ENCODE measurements around the gene HAPLN2. TPM values are rescaled to one million over a fixed set of nuclear protein-coding genes. Genes with fewer than 3 reads are reported as not detected.
"Not testable (repeated sequence)": the region's sequence is repeated elsewhere in the genome, so short reads cannot be mapped to it uniquely, and the experiment has no call there.

The HAPLN2 gene
- total and polyA plus RNA-seq, 4 experiments from 2014 or later, result not detected

DNA sequence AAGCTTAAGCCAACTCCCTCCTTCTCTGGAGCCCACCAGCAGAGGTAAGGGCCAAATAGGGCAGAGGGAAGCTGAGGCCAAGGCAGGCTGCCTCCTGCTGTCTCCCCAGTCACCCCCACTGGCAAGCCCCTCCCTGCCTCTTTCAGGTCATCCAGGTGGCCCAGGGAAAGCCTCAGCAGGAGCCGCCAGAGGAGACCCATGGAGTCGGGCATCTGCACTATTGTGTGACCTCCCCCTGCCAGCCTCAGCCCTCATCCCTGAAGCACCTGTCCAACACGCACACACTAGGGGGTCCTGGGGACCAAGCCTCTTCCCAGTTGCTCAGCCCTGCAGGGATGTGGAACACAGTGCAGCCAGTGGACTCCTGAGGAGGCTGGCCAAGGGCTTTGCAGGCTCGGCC, 32.9 kb upstream of the HAPLN2 start:
- H3K9me3 Mint-ChIP-seq, result peaks cover 0 to 2% (median 0%) of the 10 kb centered on the region in 8 donors
- no peak for DNase-seq
- H3K4me3 ChIP-seq (ENCODE audit: low read length in 2 of 2), result no peak overlapping the region
- POLR2A ChIA-PET (ENCODE audit: partially characterized antibody), result interaction anchor here (0.9 to 1.7 kb wide), 3 partner anchors 19 to 129 kb away, joined by 3 to 5 read pairs (median 3); partner anchors contain the start of gene MEF2D
- H3K9me3 ChIP-seq (ENCODE audit: control insufficient read depth in 1 of 2, low read length in 2 of 2), result no peaks in the 10 kb centered on the region
- H3K27me3 ChIP-seq (ENCODE audit: insufficient read depth, low read length), result no peaks in the 10 kb centered on the region
- peaks cover 0 to 2% of the 10 kb centered on the region in 2 donors for H3K36me3 Mint-ChIP-seq
- peaks cover 7 to 9% (median 8%) of the 10 kb centered on the region in 4 donors for H3K4me1 Mint-ChIP-seq
- peaks cover 8% of the 10 kb centered on the region for H3K4me1 ChIP-seq (ENCODE audit: insufficient read depth, low read length)
- no peak overlapping the region for H3K27ac Mint-ChIP-seq
- peaks cover 0 to 2% of the 10 kb centered on the region in 2 donors for H3K27me3 Mint-ChIP-seq
- H3K36me3 ChIP-seq (ENCODE audit: insufficient read depth, low read length), result no peaks in the 10 kb centered on the region
- intact Hi-C loops (cut with micrococcal nuclease), result no loop called here
- H3K4me3 Mint-ChIP-seq, result no peak overlapping the region
- CTCF ChIA-PET (ENCODE audit: partially characterized antibody), result interaction anchor here (1.0 to 3.5 kb wide), 13 partner anchors 10 to 140 kb away, joined by 3 to 24 read pairs (median 3); partner anchors contain the start of genes GPATCH4 and MEF2D
- H3K27ac ChIP-seq (ENCODE audit: low read depth, low read length), result no peak overlapping the region

DNA sequence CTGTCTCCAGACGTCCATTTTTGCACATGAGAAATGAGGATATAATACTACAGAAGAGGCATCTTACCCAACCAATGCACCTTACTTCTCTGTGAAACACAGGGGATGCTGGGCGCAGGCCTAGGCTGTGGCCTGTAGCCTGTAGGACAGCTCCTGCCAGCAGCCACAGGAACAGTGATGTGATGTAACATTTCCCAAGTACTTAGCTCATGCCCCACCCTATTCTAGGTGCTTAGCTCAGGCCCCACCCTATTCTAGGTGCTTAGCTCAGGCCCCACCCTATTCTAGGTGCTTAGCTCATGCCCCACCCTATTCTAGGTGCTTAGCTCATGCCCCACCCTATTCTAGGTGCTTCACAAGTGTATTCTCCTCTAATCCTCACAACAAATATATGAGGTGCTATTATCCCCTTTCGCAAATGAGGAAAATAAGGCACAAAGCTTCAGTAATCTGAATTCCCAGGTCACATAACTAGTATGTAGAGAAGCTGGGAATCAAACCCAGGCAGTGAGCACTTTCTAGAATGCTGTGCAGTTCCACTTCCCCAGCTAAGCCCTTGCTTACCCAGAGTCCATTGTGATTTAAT, 32.2 kb upstream of the HAPLN2 start:
- Histone ChIP-seq H3K27ac (ENCODE audit: low read depth, low read length) (no peak overlapping the region), H3K4me1 (ENCODE audit: insufficient read depth, low read length) (peaks cover 10% of the 10 kb centered on the region), H3K27me3 (ENCODE audit: insufficient read depth, low read length) (no peaks in the 10 kb centered on the region), H3K36me3 (ENCODE audit: insufficient read depth, low read length) (no peaks in the 10 kb centered on the region), H3K4me3 (ENCODE audit: low read length in 2 of 2) (no peak overlapping the region), H3K9me3 (ENCODE audit: control insufficient read depth in 1 of 2, low read length in 2 of 2) (no peaks in the 10 kb centered on the region)
- Mint-ChIP-seq H3K36me3 (peaks cover 0 to 2% of the 10 kb centered on the region in 2 donors), H3K4me3 (no peak overlapping the region), H3K9me3 (peaks cover 0 to 2% (median 0%) of the 10 kb centered on the region in 8 donors), H3K27ac (no peak overlapping the region), H3K4me1 (peaks cover 9 to 11% (median 10%) of the 10 kb centered on the region in 4 donors), H3K27me3 (peaks cover 0 to 2% of the 10 kb centered on the region in 2 donors)
- intact Hi-C loops (cut with micrococcal nuclease), result no loop called here
- ChIA-PET POLR2A (ENCODE audit: partially characterized antibody) (interaction anchor here (1.0 to 1.7 kb wide), 2 partner anchors 15 to 130 kb away, joined by 3 to 5 read pairs; no protein-coding TSS in a partner anchor), CTCF (ENCODE audit: partially characterized antibody) (interaction anchor here (1.0 to 3.5 kb wide), 7 partner anchors 15 to 201 kb away, joined by 3 to 24 read pairs (median 3); partner anchors contain the start of genes GPATCH4 and MEF2D)
- no peak for DNase-seq

DNA sequence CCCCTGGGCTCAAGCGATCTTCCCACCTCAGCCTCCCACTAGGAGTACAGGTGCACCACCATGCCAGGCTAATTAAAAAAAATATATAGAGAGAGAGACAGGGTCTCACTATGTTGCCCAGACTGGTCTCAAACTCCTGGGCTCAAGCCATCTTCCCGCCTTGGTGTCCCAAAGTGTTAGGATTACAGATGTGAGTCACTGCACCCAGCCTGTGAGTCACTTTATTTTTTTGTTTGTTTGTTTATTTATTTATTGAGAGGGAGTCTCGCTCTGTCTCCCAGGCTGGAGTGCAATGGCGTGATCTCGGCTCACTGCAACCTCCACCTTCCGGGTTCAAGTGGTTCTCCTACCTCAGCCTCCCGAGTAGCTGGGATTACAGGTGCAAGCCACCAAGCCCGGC, 31.3 kb upstream of the HAPLN2 start:
- H3K27ac ChIP-seq (ENCODE audit: low read depth, low read length); H3K27me3 ChIP-seq (ENCODE audit: insufficient read depth, low read length); H3K4me3 Mint-ChIP-seq; H3K4me3 ChIP-seq (ENCODE audit: low read length in 2 of 2); H3K27ac Mint-ChIP-seq; DNase-seq; H3K36me3 ChIP-seq (ENCODE audit: insufficient read depth, low read length); H3K9me3 Mint-ChIP-seq; H3K9me3 ChIP-seq (ENCODE audit: control insufficient read depth in 1 of 2, low read length in 2 of 2); H3K36me3 Mint-ChIP-seq; intact Hi-C loops (cut with micrococcal nuclease); H3K27me3 Mint-ChIP-seq: not testable (repeated sequence)
- H3K4me1 Mint-ChIP-seq, result peaks cover 14 to 20% (median 17%) of the 10 kb centered on the region in 4 donors
- H3K4me1 ChIP-seq (ENCODE audit: insufficient read depth, low read length), result peaks cover 16% of the 10 kb centered on the region
- POLR2A ChIA-PET (ENCODE audit: partially characterized antibody), result interaction anchor here (1.7 kb wide), 1 partner anchor 131 kb away, joined by 5 read pairs; no protein-coding TSS in a partner anchor
- CTCF ChIA-PET (ENCODE audit: partially characterized antibody), result interaction anchor here (1.1 to 1.8 kb wide), 2 partner anchors 202 kb away, joined by 3 to 6 read pairs; no protein-coding TSS in a partner anchor

- CTCF ChIA-PET (ENCODE audit: partially characterized antibody), result interaction anchor here (1.1 to 1.8 kb wide), 3 partner anchors 15 to 204 kb away, joined by 3 to 6 read pairs (median 3); no protein-coding TSS in a partner anchor
- H3K9me3 Mint-ChIP-seq, result peaks cover 0 to 2% (median 0%) of the 10 kb centered on the region in 8 donors
- H3K27me3 ChIP-seq (ENCODE audit: insufficient read depth, low read length), result no peaks in the 10 kb centered on the region
- H3K36me3 ChIP-seq (ENCODE audit: insufficient read depth, low read length), result no peaks in the 10 kb centered on the region
- intact Hi-C loops (cut with micrococcal nuclease), result no loop called here
- H3K4me1 Mint-ChIP-seq, result peaks cover 12 to 23% (median 17%) of the 10 kb centered on the region in 4 donors
- POLR2A ChIA-PET (ENCODE audit: partially characterized antibody), result interaction anchor here (1.2 to 1.4 kb wide), 2 partner anchors 35 to 85 kb away, joined by 3 read pairs; no protein-coding TSS in a partner anchor
- H3K4me3 ChIP-seq (ENCODE audit: low read length in 2 of 2), result no peak overlapping the region
- H3K27me3 Mint-ChIP-seq, result no peaks in the 10 kb centered on the region
- H3K9me3 ChIP-seq (ENCODE audit: control insufficient read depth in 1 of 2, low read length in 2 of 2), result no peaks in the 10 kb centered on the region
- no peak for DNase-seq
- H3K27ac Mint-ChIP-seq, result no peak overlapping the region
- H3K27ac ChIP-seq (ENCODE audit: low read depth, low read length), result no peak overlapping the region
- H3K36me3 Mint-ChIP-seq, result peaks cover 0 to 7% of the 10 kb centered on the region in 2 donors
- H3K4me3 Mint-ChIP-seq, result no peak overlapping the region
- H3K4me1 ChIP-seq (ENCODE audit: insufficient read depth, low read length), result peaks cover 16% of the 10 kb centered on the region
Observed at GRCh38 chr1:156589546-156589945, 29.7 kb upstream of the HAPLN2 start.

GRCh38 chr1:156590326-156591180, 28.7 kb upstream of the HAPLN2 start:
- DNase-seq, result no peak
- POLR2A ChIA-PET (ENCODE audit: partially characterized antibody), result interaction anchor here (0.8 to 3.0 kb wide), 12 partner anchors 9 to 137 kb away, joined by 3 to 50 read pairs (median 6); partner anchors contain the start of genes GPATCH4, MEF2D and METTL25B
- H3K27ac ChIP-seq (ENCODE audit: low read depth, low read length), result peak overlapping the region; percentile 81
- intact Hi-C loops (cut with micrococcal nuclease), result loop anchor here (1.0 kb wide), 1 partner anchor 11 kb away; the partner anchor contains the start of gene GPATCH4
- H3K9me3 ChIP-seq (ENCODE audit: control insufficient read depth in 1 of 2, low read length in 2 of 2), result no peaks in the 10 kb centered on the region
- H3K9me3 Mint-ChIP-seq, result peaks cover 0 to 4% (median 0%) of the 10 kb centered on the region in 8 donors
- peak overlapping the region in 1 of 2 donors; percentile 80 for H3K4me3 ChIP-seq (ENCODE audit: low read length in 2 of 2)
- peak overlapping the region; percentile 86 to 97 (median 94) for H3K27ac Mint-ChIP-seq
- H3K4me1 Mint-ChIP-seq, result peaks cover 13 to 25% (median 21%) of the 10 kb centered on the region in 4 donors
- H3K27me3 ChIP-seq (ENCODE audit: insufficient read depth, low read length), result no peaks in the 10 kb centered on the region
- H3K36me3 Mint-ChIP-seq, result peaks cover 8 to 15% of the 10 kb centered on the region in 2 donors
- peaks cover under 1% of the 10 kb centered on the region for H3K36me3 ChIP-seq (ENCODE audit: insufficient read depth, low read length)
- H3K4me3 Mint-ChIP-seq, result peak overlapping the region in 7 of 8 donors; percentile 9 to 92 (median 90)
- H3K27me3 Mint-ChIP-seq, result no peaks in the 10 kb centered on the region
- CTCF ChIA-PET (ENCODE audit: partially characterized antibody), result interaction anchor here (0.9 to 3.8 kb wide), 12 partner anchors 10 to 204 kb away, joined by 3 to 26 read pairs (median 5); partner anchors contain the start of genes GPATCH4, MEF2D and TTC24
- peaks cover 16% of the 10 kb centered on the region for H3K4me1 ChIP-seq (ENCODE audit: insufficient read depth, low read length)

DNA sequence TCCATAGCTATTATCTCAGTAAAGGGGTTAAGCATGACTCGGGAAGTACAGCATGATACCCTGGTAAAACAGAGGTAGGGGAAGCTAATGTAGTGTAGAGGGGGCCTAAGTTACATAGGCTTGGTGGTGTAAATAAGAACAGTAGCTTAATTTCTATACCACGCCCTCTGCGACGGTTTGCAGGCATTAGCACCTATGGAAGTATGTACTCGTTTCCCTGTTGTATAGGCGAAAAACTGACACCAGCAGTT, 28.1 kb upstream of the HAPLN2 start:
- intact Hi-C loops (cut with micrococcal nuclease), result loop anchor here (1.0 kb wide), 1 partner anchor 10 kb away; the partner anchor contains the start of gene GPATCH4
- CTCF ChIA-PET (ENCODE audit: partially characterized antibody), result interaction anchor here (0.9 to 3.8 kb wide), 12 partner anchors 10 to 205 kb away, joined by 3 to 26 read pairs (median 5); partner anchors contain the start of genes GPATCH4, MEF2D and TTC24
- Histone ChIP-seq H3K27ac (ENCODE audit: low read depth, low read length) (peak overlapping the region; percentile 81), H3K36me3 (ENCODE audit: insufficient read depth, low read length) (peaks cover 6% of the 10 kb centered on the region), H3K27me3 (ENCODE audit: insufficient read depth, low read length) (no peaks in the 10 kb centered on the region), H3K4me3 (ENCODE audit: low read length in 2 of 2) (peak overlapping the region; percentile 80 to 95), H3K4me1 (ENCODE audit: insufficient read depth, low read length) (peaks cover 16% of the 10 kb centered on the region), H3K9me3 (ENCODE audit: control insufficient read depth in 1 of 2, low read length in 2 of 2) (no peaks in the 10 kb centered on the region)
- Mint-ChIP-seq H3K4me1 (peaks cover 13 to 25% (median 21%) of the 10 kb centered on the region in 4 donors), H3K4me3 (peak overlapping the region; percentile 89 to 92 (median 90)), H3K36me3 (peaks cover 14 to 19% of the 10 kb centered on the region in 2 donors), H3K27ac (peak overlapping the region; percentile 86 to 97 (median 94)), H3K27me3 (no peaks in the 10 kb centered on the region), H3K9me3 (peaks cover 0 to 4% (median 0%) of the 10 kb centered on the region in 8 donors)
- POLR2A ChIA-PET (ENCODE audit: partially characterized antibody), result interaction anchor here (0.8 to 3.0 kb wide), 13 partner anchors 9 to 137 kb away, joined by 3 to 50 read pairs (median 7); partner anchors contain the start of genes GPATCH4, MEF2D and METTL25B
- DNase-seq, result no peak

Data from CD4-positive, alpha-beta memory T cell (primary cell).